GM12878 (cell line): ENCODE data around the gene SLC7A5. TPM values are rescaled to one million over a fixed set of nuclear protein-coding genes. Genes with fewer than 3 reads are reported as not detected.

Experiments
- ATAC-seq: fragments of 200-7000 bp; cut with Tn5 transposase; 3 replicates; pipeline ENCODE4 v1.9.1; 2020; ENCODE audit warnings: mild to moderate bottlenecking, moderate library complexity
- BruUV-seq: library from RNA; stranded (reverse); fragments of 400-500 nt; replicated peaks from 2 replicates; lab custom pipeline; 2021; lab: Mats Ljungman, UMichigan
- CTCF ChIA-PET: fragments of 300-600 bp; sonication (Branson Sonifier 250); formaldehyde crosslinking; extraction: SDS; loops from one replicate; lab custom pipeline; 2021; ENCODE audit warnings: inconsistent platforms; lab: Yijun Ruan, JAX
- POLR2A ChIA-PET: fragments of 350-600 bp; formaldehyde crosslinking; extraction: SDS; loops from one replicate; lab custom pipeline; 2021; ENCODE audit warnings: inconsistent platforms; lab: Charles Lee
- RAD21 ChIA-PET: fragments of 300-600 bp; sonication (Branson Sonifier 250); formaldehyde crosslinking; loops from one replicate; lab custom pipeline; 2023; ENCODE audit warnings: antibody characterized with exemption; ENCODE audit not compliant: unreplicated experiment; lab: Charles Lee
- SMC1A ChIA-PET: fragments of 300-600 bp; sonication (Branson Sonifier 250); formaldehyde crosslinking; loops from one replicate; lab custom pipeline; 2023; ENCODE audit not compliant: unreplicated experiment, uncharacterized antibody; lab: Charles Lee
- DNase-seq: peaks from one replicate; pipeline ENCODE4 v3.0.0-alpha.2; 2011; ENCODE audit warnings: low read depth, low spot score
- FAIRE-seq: peaks from 3 replicates; lab custom pipeline; 2011; peaks lifted over from hg19 to GRCh38; lab: Jason Lieb, UNC
- H2AFZ ChIP-seq: 2 replicates; pipeline ENCODE4 v1.6.0; 2011; ENCODE audit warnings: low read depth, low read length, control low read depth; ENCODE audit not compliant: control insufficient read depth
- H3K27ac ChIP-seq: 2 replicates; pipeline ENCODE4 v1.5.1; 2011; ENCODE audit warnings: control low read depth; ENCODE audit not compliant: control insufficient read depth, insufficient read depth
- H3K27me3 ChIP-seq, 2 experiments: replicated peaks in 1 of 2; 2 replicates each; pipeline versions ENCODE4 v1.6.0 to v1.6.1; 2011; ENCODE audit warnings: low read length in 1 of 2; ENCODE audit not compliant: control insufficient read depth in 2 of 2, insufficient read depth in 2 of 2
- H3K36me3 ChIP-seq, 2 experiments: 2 replicates each; pipeline ENCODE4 v1.5.1; 2011; ENCODE audit warnings: low read length in 1 of 2; ENCODE audit not compliant: control insufficient read depth in 2 of 2, insufficient read depth in 2 of 2
- H3K4me1 ChIP-seq: 2 replicates; pipeline ENCODE4 v1.6.1; 2011; ENCODE audit warnings: mild to moderate bottlenecking, low read length, moderate library complexity, mixed read lengths; ENCODE audit not compliant: control insufficient read depth, insufficient read depth
- H3K4me2 ChIP-seq: 2 replicates; pipeline ENCODE4 v1.6.0; 2011; ENCODE audit warnings: control low read depth; ENCODE audit not compliant: control insufficient read depth, insufficient read depth
- H3K4me3 ChIP-seq: fragments of 200-600 bp; sonication (generic); 2 replicates; pipeline ENCODE4 v1.5.1; 2016
- H3K79me2 ChIP-seq: 2 replicates; pipeline ENCODE4 v1.6.0; 2011; ENCODE audit warnings: low read length; ENCODE audit not compliant: control insufficient read depth, insufficient read depth
- H3K9ac ChIP-seq: 2 replicates; pipeline ENCODE4 v1.8.0; 2011; ENCODE audit warnings: low read length, control low read depth, mixed read lengths; ENCODE audit not compliant: control insufficient read depth, insufficient read depth
- H3K9me3 ChIP-seq: replicated peaks from 3 replicates; pipeline ENCODE4 v1.5.1; 2011; ENCODE audit warnings: mild to moderate bottlenecking, low read length; ENCODE audit not compliant: control insufficient read depth, insufficient read depth
- H4K20me1 ChIP-seq: 2 replicates; pipeline ENCODE4 v1.6.0; 2011; ENCODE audit not compliant: control insufficient read depth, insufficient read depth
- CHD4 ChIP-seq: fragments of 200-600 bp; sonication (generic); IDR thresholded peaks from 2 replicates; pipeline ENCODE4 v1.6.1; 2016; ENCODE audit warnings: mild to moderate bottlenecking
- CREM ChIP-seq: IDR thresholded peaks from 2 replicates; pipeline ENCODE4 v1.6.1; 2014; ENCODE audit warnings: antibody characterized with exemption, low read depth
- EGR1 ChIP-seq, 2 experiments: IDR thresholded peaks; 1 replicate in 1 of 2; 2 replicates in 1 of 2; pipeline ENCODE4 v1.6.1; 2011 to 2012; ENCODE audit warnings: low read depth in 2 of 2, low read length in 2 of 2, borderline replicate concordance in 1 of 2, mild to moderate bottlenecking in 1 of 2, moderate library complexity in 1 of 2
- EZH2 ChIP-seq: IDR thresholded peaks from 2 replicates; pipeline ENCODE4 v1.6.1; 2012; ENCODE audit warnings: low read depth, mild to moderate bottlenecking, control low read depth, inconsistent platforms, low read length, borderline replicate concordance; ENCODE audit not compliant: control insufficient read depth
- GABPA ChIP-seq: IDR thresholded peaks from 2 replicates; pipeline ENCODE4 v1.6.1; 2014; ENCODE audit warnings: antibody characterized with exemption, low read depth, mild to moderate bottlenecking, inconsistent platforms
- GATAD2B ChIP-seq: fragments of 450-650 bp; conservative IDR thresholded peaks from 2 replicates; pipeline ENCODE4 v1.6.1; 2017; ENCODE audit warnings: low read depth, mild to moderate bottlenecking, moderate library complexity
- IRF5 ChIP-seq: fragments of 450-650 bp; IDR thresholded peaks from 2 replicates; pipeline ENCODE4 v1.6.1; 2017; ENCODE audit warnings: borderline replicate concordance
- KAT2A ChIP-seq: conservative IDR thresholded peaks from 2 replicates; pipeline ENCODE4 v1.6.1; 2011; ENCODE audit warnings: low read depth, low read length; ENCODE audit not compliant: control insufficient read depth
- MTA3 ChIP-seq: IDR thresholded peaks from 2 replicates; pipeline ENCODE4 v1.6.1; 2012; ENCODE audit warnings: low read length, inconsistent platforms, borderline replicate concordance
- NFYB ChIP-seq: IDR thresholded peaks from 2 replicates; pipeline ENCODE4 v1.6.1; 2011; ENCODE audit warnings: low read depth, mild to moderate bottlenecking, low read length, improper control_type of control experiment, moderate library complexity; ENCODE audit not compliant: insufficient read depth
- NR2F1 ChIP-seq: fragments of 450-650 bp; conservative IDR thresholded peaks from 2 replicates; pipeline ENCODE4 v1.6.1; 2017; ENCODE audit warnings: mild to moderate bottlenecking
- NRF1 ChIP-seq: conservative IDR thresholded peaks from 2 replicates; pipeline ENCODE4 v1.6.1; 2011; ENCODE audit warnings: mild to moderate bottlenecking, low read depth, low read length, improper control_type of control experiment
- PML ChIP-seq: IDR thresholded peaks from 2 replicates; pipeline ENCODE4 v1.6.1; 2012; ENCODE audit warnings: low read length, inconsistent platforms
- POLR2A ChIP-seq: IDR thresholded peaks from 2 replicates; pipeline ENCODE4 v1.6.1; 2011; ENCODE audit warnings: low read depth, mild to moderate bottlenecking, low read length
- POLR2AphosphoS5 ChIP-seq: IDR thresholded peaks from 2 replicates; pipeline ENCODE4 v1.6.1; 2011; ENCODE audit warnings: mild to moderate bottlenecking, low read length, inconsistent platforms
- POU2F2 ChIP-seq: IDR thresholded peaks from 3 replicates; pipeline ENCODE4 v1.6.1; 2011; ENCODE audit warnings: low read depth, mild to moderate bottlenecking, low read length, borderline replicate concordance
- SKIL ChIP-seq: fragments of 450-650 bp; IDR thresholded peaks from 2 replicates; pipeline ENCODE4 v1.6.1; 2017; ENCODE audit warnings: mild to moderate bottlenecking, low read depth, inconsistent platforms; ENCODE audit not compliant: poor library complexity, severe bottlenecking
- SPI1 ChIP-seq: IDR thresholded peaks from 2 replicates; pipeline ENCODE4 v1.6.1; 2011; ENCODE audit warnings: low read depth, mild to moderate bottlenecking, low read length, moderate library complexity, borderline replicate concordance; ENCODE audit not compliant: insufficient read depth
- TCF12 ChIP-seq: IDR thresholded peaks from 2 replicates; pipeline ENCODE4 v1.6.1; 2011; ENCODE audit warnings: low read depth, mild to moderate bottlenecking, low read length
- ZNF384 ChIP-seq: IDR thresholded peaks from 2 replicates; pipeline ENCODE4 v1.6.1; 2012; ENCODE audit warnings: low read depth, mild to moderate bottlenecking, low read length, improper control_type of control experiment, borderline replicate concordance
- WGBS: methylation state at CpG from one replicate; pipeline ENCODE4 v1.1.6; 2016; ENCODE audit warnings: low lambda C conversion rate; ENCODE audit not compliant: insufficient replicate concordance, insufficient coverage; ENCODE audit errors: missing lambda C conversion rate; 5-methylcytosine and 5-hydroxymethylcytosine counted together
- in situ Hi-C: fragments of 300-500 bp; cut with MboI; formaldehyde crosslinking; loops from 9 replicates; pipeline ENCODE4 v1.14.3; 2018; ENCODE audit warnings: mixed read lengths
- intact Hi-C: fragments of 100-400 bp; cut with micrococcal nuclease; formaldehyde crosslinking; loops from one replicate; pipeline ENCODE4 v1.14.2; 2022; ENCODE audit not compliant: unreplicated experiment
- polyA plus RNA-seq, 11 experiments: library from polyadenylated mRNA; depleted of rRNA in 4 of 11; unstranded in 6 of 11; stranded (reverse) in 5 of 11; fragments of >200 nt; fragmentation: Nextera tagmentation in 4 of 11; fragmentation: Illumina TruSeq in 1 of 11; extraction: Ambion mirVana in 4 of 11; extraction: Trizol in 1 of 11; gene quantifications; 1 replicate in 1 of 11; 2 replicates in 10 of 11; pipeline versions ENCODE4 v1.2.1 to v1.2.3, GENCODE V29; 2011 to 2016; ENCODE audit warnings: inconsistent platforms in 2 of 11, missing spikeins in 2 of 11, low read depth in 1 of 11
- total RNA-seq, 4 experiments: library from RNA; depleted of rRNA in 3 of 4; stranded (reverse); fragments of >200 nt in 3 of 4; fragmentation: Illumina TruSeq in 1 of 4; extraction: Trizol in 1 of 4; gene quantifications; 2 replicates each; pipeline versions ENCODE4 v1.2.1 to v1.2.3, GENCODE V29; 2013 to 2021

Gene SLC7A5
- total and polyA plus RNA-seq, 10 of the 15 experiments (the other 5 are each of a cell fraction or from before 2014, with no cell fraction given): 2.3 to 101 (median 35.8) TPM

GRCh38 chr16:87832741-87833502, 36.4 kb downstream of the SLC7A5 start:
- no peak overlapping the region for H3K27ac ChIP-seq
- ChIA-PET CTCF (interaction anchor here (0.6 to 1.3 kb wide), 4 partner anchors 16 to 433 kb away, joined by 3 to 5 read pairs (median 3); no protein-coding TSS in a partner anchor), POLR2A (no interaction called here)
- H3K27me3 ChIP-seq: no peaks in the 10 kb centered on the region
- H3K79me2 ChIP-seq: no peaks in the 10 kb centered on the region
- no peak for DNase-seq
- no peak overlapping the region for H2AFZ ChIP-seq
- in situ Hi-C loops: no loop called here
- TF ChIP-seq POLR2AphosphoS5: 0 out of 2 replicates have a peak, but pooled peaks have one; percentile 8
- no peak for TF ChIP-seq GABPA
- no peak for TF ChIP-seq PML
- peak; percentile 41 for TF ChIP-seq POLR2A
- no peak for TF ChIP-seq ZNF384
- no peak for TF ChIP-seq IRF5
- TF ChIP-seq CHD4: no peak
- 0 out of 3 replicates have a peak, but pooled peaks of 1 of the 2 experiments have one; percentile 5 for TF ChIP-seq EGR1 (IDR thresholded peaks at IDR 0.05; ENCODE audit: borderline replicate concordance in 1 of 2, low read depth in 2 of 2, low read length in 2 of 2)
- TF ChIP-seq CREM: no peak
- no peak for TF ChIP-seq NR2F1
- 0 out of 2 replicates have a peak, but pooled peaks have one; percentile 8 for TF ChIP-seq TCF12
- TF ChIP-seq KAT2A: no peak
- TF ChIP-seq POU2F2: no peak
- no peak for TF ChIP-seq MTA3
- TF ChIP-seq EZH2: no peak
- peak; percentile 77 for TF ChIP-seq SPI1
- no peak for TF ChIP-seq NRF1
- TF ChIP-seq SKIL: no peak
- TF ChIP-seq NFYB: no peak
- TF ChIP-seq GATAD2B: no peak
- TF ChIP-seq, all 136 proteins: peak for 5
- FAIRE-seq: no peak
- Histone ChIP-seq H3K9ac (no peak overlapping the region), H3K4me2 (no peak overlapping the region), H4K20me1 (no peaks in the 10 kb centered on the region), H3K36me3 (peaks cover 17 to 59% of the 10 kb centered on the region in 2 experiments), H3K4me3 (no peak overlapping the region), H3K4me1 (0 out of 2 replicates have a peak, but pooled peaks cover 2% of the 10 kb centered on the region), H3K9me3 (no peaks in the 10 kb centered on the region)
- ATAC-seq: no peak
- ChIA-PET RAD21 (interaction anchor here (2.2 kb wide), 1 partner anchor 22 kb away, joined by 5 read pairs; no protein-coding TSS in a partner anchor), SMC1A (no interaction called here)
- WGBS: 64% methylated on average over 30 of the region's 34 CpGs
- no TSS peak for BruUV-seq
- intact Hi-C loops: no loop called here
